H9 (cell line): ENCODE measurements around the gene GIPC1. TPM values are rescaled to one million over a fixed set of nuclear protein-coding genes. Genes with fewer than 3 reads are reported as not detected.

ENCODE experiments used
- DNase-seq: peaks from one replicate; pipeline ENCODE4 v3.0.0-alpha.2; 2017
- H2AFZ ChIP-seq: one replicate; pipeline ENCODE4 v1.6.1; 2013; ENCODE audit warnings: mild to moderate bottlenecking, low read length, control low read depth, moderate library complexity
- H2AK5ac ChIP-seq: 2 replicates; pipeline ENCODE4 v1.6.1; 2013; ENCODE audit warnings: low read length, control low read depth, mixed read lengths; ENCODE audit not compliant: insufficient read length
- H2BK120ac ChIP-seq: one replicate; pipeline ENCODE4 v1.6.1; 2013; ENCODE audit warnings: low read depth, mild to moderate bottlenecking, low read length, control low read depth, inconsistent platforms; ENCODE audit not compliant: poor library complexity, severe bottlenecking
- H2BK12ac ChIP-seq: 2 replicates; pipeline ENCODE4 v1.6.1; 2013; ENCODE audit warnings: low read length, control low read depth, mixed read lengths, low read depth; ENCODE audit not compliant: insufficient read length
- H2BK15ac ChIP-seq: 2 replicates; pipeline ENCODE4 v1.6.1; 2013; ENCODE audit warnings: low read depth, low read length, control low read depth
- H2BK20ac ChIP-seq: one replicate; pipeline ENCODE4 v1.6.1; 2013; ENCODE audit warnings: low read depth, mild to moderate bottlenecking, low read length, control low read depth, inconsistent platforms; ENCODE audit not compliant: poor library complexity, severe bottlenecking
- H2BK5ac ChIP-seq: 2 replicates; pipeline ENCODE4 v1.6.1; 2013; ENCODE audit warnings: low read length, control low read depth, mixed read lengths; ENCODE audit not compliant: insufficient read length
- H3K14ac ChIP-seq: 2 replicates; pipeline ENCODE4 v1.6.1; 2013; ENCODE audit warnings: low read length, control low read depth; ENCODE audit not compliant: insufficient read depth
- H3K18ac ChIP-seq: 2 replicates; pipeline ENCODE4 v1.6.1; 2013; ENCODE audit warnings: low read depth, mild to moderate bottlenecking, mixed read lengths, low read length, control low read depth; ENCODE audit not compliant: insufficient read length
- H3K23ac ChIP-seq: 2 replicates; pipeline ENCODE4 v1.6.1; 2013; ENCODE audit warnings: low read length, control low read depth, mixed read lengths, low read depth; ENCODE audit not compliant: insufficient read length
- H3K23me2 ChIP-seq: 2 replicates; pipeline ENCODE4 v1.6.1; 2013; ENCODE audit warnings: low read depth, mild to moderate bottlenecking, mixed read lengths, low read length, control low read depth; ENCODE audit not compliant: insufficient read length, poor library complexity, severe bottlenecking
- H3K27ac ChIP-seq: 2 replicates; pipeline ENCODE4 v1.5.1; 2013; ENCODE audit warnings: low read length, control low read depth, mixed read lengths, low read depth; ENCODE audit not compliant: insufficient read length
- H3K27me3 ChIP-seq: 2 replicates; pipeline ENCODE4 v1.6.1; 2013; ENCODE audit warnings: low read length, control low read depth, inconsistent platforms; ENCODE audit not compliant: insufficient read depth
- H3K4ac ChIP-seq: 2 replicates; pipeline ENCODE4 v1.6.1; 2013; ENCODE audit warnings: low read depth, mild to moderate bottlenecking, control low read depth, inconsistent platforms, low read length, moderate library complexity
- H3K4me1 ChIP-seq: 2 replicates; pipeline ENCODE4 v1.6.1; 2013; ENCODE audit warnings: low read length, control low read depth, inconsistent platforms; ENCODE audit not compliant: insufficient read depth
- H3K4me2 ChIP-seq: 2 replicates; pipeline ENCODE4 v1.6.1; 2013; ENCODE audit warnings: low read length, control low read depth, mixed read lengths; ENCODE audit not compliant: insufficient read length, insufficient read depth
- H3K56ac ChIP-seq: 2 replicates; pipeline ENCODE4 v1.6.1; 2013; ENCODE audit warnings: low read depth, mild to moderate bottlenecking, mixed read lengths, low read length, control low read depth; ENCODE audit not compliant: insufficient read length
- H3K79me1 ChIP-seq: 2 replicates; pipeline ENCODE4 v1.6.1; 2013; ENCODE audit warnings: low read depth, mild to moderate bottlenecking, moderate library complexity, low read length, control low read depth, inconsistent platforms; ENCODE audit not compliant: insufficient read depth, poor library complexity, severe bottlenecking
- H3K79me2 ChIP-seq: 2 replicates; pipeline ENCODE4 v1.6.1; 2013; ENCODE audit warnings: low read length, control low read depth, inconsistent platforms; ENCODE audit not compliant: insufficient read depth
- H3K9ac ChIP-seq: 2 replicates; pipeline ENCODE4 v1.6.1; 2013; ENCODE audit warnings: low read length, control low read depth, mixed read lengths; ENCODE audit not compliant: insufficient read length; ENCODE audit errors: extremely low read depth
- H3K9me3 ChIP-seq: one replicate; pipeline ENCODE4 v1.6.1; 2013; ENCODE audit warnings: low read depth, low read length, inconsistent platforms; ENCODE audit not compliant: control insufficient read depth
- H3T11ph ChIP-seq: one replicate; pipeline ENCODE4 v1.6.1; 2013; ENCODE audit warnings: mild to moderate bottlenecking, low read length, control low read depth, inconsistent platforms
- H4K20me1 ChIP-seq: one replicate; pipeline ENCODE4 v1.6.1; 2013; ENCODE audit not compliant: control insufficient read depth, insufficient read length, insufficient read depth
- H4K5ac ChIP-seq: 2 replicates; pipeline ENCODE4 v1.6.1; 2013; ENCODE audit warnings: low read depth, mild to moderate bottlenecking, mixed read lengths, low read length, control low read depth; ENCODE audit not compliant: insufficient read length
- H4K8ac ChIP-seq: replicated peaks from 2 replicates; pipeline ENCODE4 v1.6.1; 2013; ENCODE audit warnings: low read length, control low read depth, mixed read lengths, low read depth; ENCODE audit not compliant: insufficient read length
- H4K91ac ChIP-seq: 2 replicates; pipeline ENCODE4 v1.6.1; 2013; ENCODE audit warnings: low read depth, mild to moderate bottlenecking, moderate library complexity, mixed read lengths, low read length, control low read depth; ENCODE audit not compliant: insufficient read length
- H3K27ac Mint-ChIP-seq, 3 experiments: 2 replicates in 2 of 3; 3 replicates in 1 of 3; pipeline ENCODE4 v1.8.0; 2020 to 2021; ENCODE audit warnings: mixed read lengths in 3 of 3, mild to moderate bottlenecking in 1 of 3, moderate library complexity in 1 of 3
- H3K27me3 Mint-ChIP-seq: 2 replicates; pipeline ENCODE4 v1.8.0; 2021; ENCODE audit warnings: low read depth, mild to moderate bottlenecking, moderate library complexity, mixed read lengths
- H3K36me3 Mint-ChIP-seq, 3 experiments: 2 replicates in 2 of 3; 3 replicates in 1 of 3; pipeline ENCODE4 v1.8.0; 2020 to 2021; ENCODE audit warnings: low read depth in 3 of 3, mixed read lengths in 3 of 3; ENCODE audit not compliant: insufficient read depth in 1 of 3
- H3K4me1 Mint-ChIP-seq, 2 experiments: 2 replicates each; pipeline ENCODE4 v1.8.0; 2020; ENCODE audit warnings: mixed read lengths in 2 of 2
- H3K4me3 Mint-ChIP-seq, 2 experiments: 2 replicates in 1 of 2; 3 replicates in 1 of 2; pipeline ENCODE4 v1.8.0; 2020 to 2021; ENCODE audit warnings: mild to moderate bottlenecking in 2 of 2, mixed read lengths in 2 of 2, moderate library complexity in 1 of 2
- H3K9me3 Mint-ChIP-seq, 2 experiments: 2 replicates in 1 of 2; 3 replicates in 1 of 2; pipeline ENCODE4 v1.8.0; 2020; ENCODE audit warnings: mild to moderate bottlenecking in 2 of 2, mixed read lengths in 2 of 2, moderate library complexity in 1 of 2
- CTCF ChIP-seq: fragments of 200-600 bp; sonication (generic); conservative IDR thresholded peaks from 3 replicates; pipeline ENCODE4 v1.8.0; 2021; ENCODE audit warnings: antibody characterized with exemption, mild to moderate bottlenecking
- WGBS: extraction: QIAGEN DNeasy Blood & Tissue Kit; methylation state at CpG from one replicate; pipeline ENCODE4 v1.1.7; 2013; ENCODE audit warnings: missing lambda C conversion rate, low lambda C conversion rate, mixed read lengths; ENCODE audit not compliant: insufficient read length; ENCODE audit errors: extremely low coverage; 5-methylcytosine and 5-hydroxymethylcytosine counted together
- total RNA-seq: library from RNA; stranded (reverse); gene quantifications from 2 replicates; pipeline ENCODE4 v1.2.1, GENCODE V29; 2021

GIPC1 gene
- total RNA-seq, 1 experiment from 2014 or later = 70.6 TPM

GRCh38 chr19:14544977-14545715 is 49.2 kb upstream of the GIPC1 start:
- H4K20me1 ChIP-seq = no peaks in the 10 kb centered on the region
- no CpG with 5 or more reads among the region's 21 CpGs for WGBS
- H3T11ph ChIP-seq = no peak overlapping the region
- no peaks in the 10 kb centered on the region for H3K4me1 ChIP-seq
- H4K8ac ChIP-seq = no peak overlapping the region
- H3K4me2 ChIP-seq = no peak overlapping the region
- Mint-ChIP-seq H3K4me1 (peaks cover 5 to 6% of the 10 kb centered on the region in 2 experiments; a peak in 2 of 4 replicates), H3K4me3 (no peak overlapping the region), H3K9me3 (no peaks in the 10 kb centered on the region), H3K27ac (peak overlapping the region; percentile 9 to 35 (median 33); a peak in 4 of 7 replicates), H3K27me3 (no peaks in the 10 kb centered on the region), H3K36me3 (peaks cover 2 to 15% (median 12%) of the 10 kb centered on the region in 3 experiments; a peak in 6 of 7 replicates)
- no peak overlapping the region for H4K91ac ChIP-seq
- H2AK5ac ChIP-seq = no peak overlapping the region
- H4K5ac ChIP-seq = no peak overlapping the region
- no peak overlapping the region for H2BK120ac ChIP-seq
- no peak overlapping the region for H3K4ac ChIP-seq
- H3K23ac ChIP-seq = no peak overlapping the region
- H3K27ac ChIP-seq = no peak overlapping the region
- H3K9ac ChIP-seq = no peak overlapping the region
- no peak overlapping the region for H2AFZ ChIP-seq
- no peak overlapping the region for H2BK20ac ChIP-seq
- no peaks in the 10 kb centered on the region for H3K79me1 ChIP-seq
- DNase-seq = no peak
- no peak overlapping the region for H2BK12ac ChIP-seq
- H3K27me3 ChIP-seq = no peaks in the 10 kb centered on the region
- H3K14ac ChIP-seq = no peak overlapping the region
- no peak overlapping the region for H2BK5ac ChIP-seq
- TF ChIP-seq CTCF = no peak
- H3K9me3 ChIP-seq = no peaks in the 10 kb centered on the region
- H2BK15ac ChIP-seq = no peak overlapping the region
- no peak overlapping the region for H3K56ac ChIP-seq
- no peaks in the 10 kb centered on the region for H3K23me2 ChIP-seq
- H3K79me2 ChIP-seq = no peaks in the 10 kb centered on the region; the same call in 1 of the 2 replicates
- no peak overlapping the region for H3K18ac ChIP-seq
